GM21529 (cell line): ENCODE measurements around the gene NUFIP1.
"Not testable (repeated sequence)": the region's sequence is repeated elsewhere in the genome, so short reads cannot be mapped to it uniquely, and the experiment has no call there.

Experiments
- ATAC-seq: cut with Tn5 transposase; IDR thresholded peaks from one replicate; pipeline ENCODE4 v1.9.1; 2021; ENCODE audit not compliant: unreplicated experiment

NUFIP1 gene

GRCh38 chr13:44969551-44970484, 19.5 kb downstream of the NUFIP1 start:
- ATAC-seq: no peak

GRCh38 chr13:44968434-44968815, 20.8 kb downstream of the NUFIP1 start:
- ATAC-seq: no peak

DNA sequence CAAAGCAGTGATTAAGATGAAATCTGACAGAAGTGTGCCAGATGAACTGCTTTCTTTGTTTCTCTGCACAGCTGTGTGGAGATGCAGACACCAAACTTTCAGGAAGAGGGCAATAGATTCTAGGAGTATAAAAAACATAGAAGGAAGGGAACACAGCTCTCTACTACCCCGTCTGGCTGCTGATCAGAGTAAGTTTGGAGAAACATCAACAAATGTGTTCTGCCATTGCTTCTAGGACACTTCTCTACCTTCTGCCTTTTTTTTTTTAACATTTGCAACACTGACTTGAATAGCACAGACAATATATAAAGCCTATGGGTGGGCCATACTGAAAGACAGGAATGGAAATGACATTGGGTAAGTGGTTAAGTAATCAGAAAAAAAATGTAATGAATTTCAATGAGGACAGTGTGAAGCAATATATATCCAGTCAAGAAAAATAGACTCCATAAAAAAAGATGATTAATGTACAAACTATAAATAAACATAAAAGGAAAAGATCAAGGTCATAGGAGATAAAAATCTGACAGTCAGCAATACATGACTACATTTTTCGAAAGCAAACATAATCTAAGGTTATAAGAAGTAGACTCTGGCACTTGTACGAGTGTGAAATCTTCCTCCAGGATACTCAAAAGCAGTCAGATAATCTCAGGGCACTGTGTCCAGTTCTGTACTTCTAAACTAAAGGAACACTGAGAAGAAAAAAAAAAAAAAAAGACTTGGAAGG, 21.4 kb downstream of the NUFIP1 start:
- no peak for ATAC-seq

GRCh38 chr13:44961997-44962396, 27.3 kb downstream of the NUFIP1 start:
- ATAC-seq: no peak

DNA sequence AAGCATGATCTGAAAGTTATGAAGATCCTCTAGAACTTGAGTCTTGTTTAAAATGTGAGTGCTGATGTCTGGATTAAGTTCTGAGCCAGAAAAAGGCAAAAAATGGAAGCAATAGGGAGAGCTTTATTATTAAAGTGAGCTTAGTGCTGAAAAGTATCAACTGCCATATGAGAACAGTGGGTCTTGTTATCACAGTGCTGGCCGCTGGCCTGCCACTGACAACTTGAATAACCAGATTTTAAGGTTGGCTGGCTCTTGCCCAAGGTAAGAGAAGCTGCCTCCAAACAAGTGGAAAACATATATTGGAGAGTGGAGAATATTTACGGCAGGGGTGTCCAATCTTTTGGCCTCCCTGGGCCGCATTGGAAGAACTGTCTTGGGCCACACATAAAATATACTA, 33.9 kb downstream of the NUFIP1 start:
- no peak for ATAC-seq

DNA sequence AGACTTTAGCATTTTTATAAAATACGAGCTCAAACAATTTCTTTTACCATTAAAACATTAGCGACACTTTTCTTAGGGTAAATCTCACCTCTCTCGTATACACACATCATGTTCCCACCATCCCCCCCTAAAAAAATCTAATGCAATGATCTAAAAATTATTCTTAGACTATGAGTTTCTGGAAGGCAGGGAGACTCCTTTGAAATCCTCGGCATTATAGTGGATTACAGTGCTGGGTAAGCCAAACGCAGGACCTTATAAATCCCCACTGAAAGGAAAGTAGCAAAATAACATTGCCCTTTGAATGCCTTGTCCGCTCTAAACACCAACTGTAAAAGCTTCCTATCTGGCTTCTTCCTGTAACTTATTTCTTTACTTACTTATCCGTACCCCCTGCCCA, 35.0 kb downstream of the NUFIP1 start:
- ATAC-seq: no peak

DNA sequence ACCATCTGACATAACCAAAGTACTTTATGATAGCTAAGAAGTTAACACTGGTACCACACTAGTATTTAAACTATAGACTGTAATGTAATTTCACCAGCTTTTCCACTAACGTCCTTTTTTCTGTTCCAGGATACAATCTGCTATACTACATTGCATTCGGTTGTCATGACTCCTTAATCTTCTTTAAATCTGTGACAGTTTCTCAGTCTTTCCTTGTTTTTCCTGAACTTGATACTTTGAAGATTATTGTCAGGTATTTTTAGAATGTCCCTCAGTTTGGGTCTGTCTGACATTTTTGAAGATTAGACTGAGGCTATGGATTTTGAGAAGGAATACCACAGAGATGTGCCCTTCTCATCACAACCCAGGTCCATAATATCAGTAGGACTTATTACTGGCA, 36.6 kb downstream of the NUFIP1 start:
- no peak for ATAC-seq

DNA sequence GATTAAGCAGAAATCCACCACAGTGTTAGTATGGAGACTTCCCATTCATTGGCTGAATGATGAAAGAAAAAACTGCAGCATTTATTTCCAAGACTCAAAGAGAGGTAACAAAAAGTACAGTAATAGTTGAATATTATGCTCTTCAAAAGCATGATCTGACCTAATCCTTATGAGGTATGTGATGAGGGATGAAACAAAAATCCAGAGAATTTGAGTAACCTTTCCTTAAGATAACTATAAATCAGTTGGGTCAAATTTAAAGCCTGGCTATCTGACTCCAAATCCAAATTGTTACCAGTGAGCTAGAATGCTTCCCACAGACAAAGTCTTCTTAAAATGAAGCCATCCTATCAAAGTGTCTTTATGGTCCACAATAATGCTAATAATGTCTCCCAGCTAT, 38.1 kb downstream of the NUFIP1 start:
- no peak for ATAC-seq

DNA sequence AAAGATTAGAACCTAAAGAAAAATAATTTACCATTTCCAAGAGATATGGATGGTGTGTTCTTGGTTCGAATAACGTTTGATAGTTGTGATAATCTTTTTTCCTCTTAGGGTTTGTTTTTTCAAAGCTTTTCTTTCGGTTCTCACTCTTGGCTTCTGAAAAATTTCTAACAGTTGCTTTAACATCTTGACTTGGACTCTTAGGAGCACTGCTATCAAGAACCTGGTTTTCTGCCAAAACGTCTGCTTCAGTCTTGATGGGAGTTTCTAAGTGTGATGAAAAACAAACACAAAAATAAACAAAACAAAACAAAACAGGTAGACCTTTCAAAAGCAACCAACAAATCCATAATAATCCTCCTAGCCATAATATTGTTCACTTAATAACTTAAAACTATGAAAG, 45.9 kb downstream of the NUFIP1 start:
- ATAC-seq: not testable (repeated sequence)

- no peak for ATAC-seq
Measured at GRCh38 chr13:44938854-44939253, 50.4 kb downstream of the NUFIP1 start.

GRCh38 chr13:44936246-44936645, 53.0 kb downstream of the NUFIP1 start:
- ATAC-seq: no peak

DNA sequence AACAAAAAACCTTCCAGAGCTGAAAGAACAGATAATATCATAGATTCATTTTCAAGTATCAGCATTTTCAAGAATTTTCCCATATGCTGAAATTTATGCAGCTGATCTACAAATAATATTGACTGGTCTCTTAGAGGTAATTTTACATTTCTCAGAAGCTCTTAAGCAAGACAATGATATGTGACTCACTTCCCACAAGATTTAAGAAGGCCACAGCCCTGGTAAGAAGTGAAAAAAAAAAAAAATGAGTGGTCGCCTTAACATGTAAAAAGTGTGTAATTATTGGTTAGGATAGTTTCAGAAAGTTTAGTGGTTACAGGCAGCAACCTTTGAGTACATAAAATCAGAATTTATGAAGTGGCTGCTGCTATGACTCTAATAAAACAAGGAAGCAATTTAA, 54.5 kb downstream of the NUFIP1 start:
- ATAC-seq: no peak

GRCh38 chr13:44932850-44933251, 56.4 kb downstream of the NUFIP1 start:
- ATAC-seq: no peak

DNA sequence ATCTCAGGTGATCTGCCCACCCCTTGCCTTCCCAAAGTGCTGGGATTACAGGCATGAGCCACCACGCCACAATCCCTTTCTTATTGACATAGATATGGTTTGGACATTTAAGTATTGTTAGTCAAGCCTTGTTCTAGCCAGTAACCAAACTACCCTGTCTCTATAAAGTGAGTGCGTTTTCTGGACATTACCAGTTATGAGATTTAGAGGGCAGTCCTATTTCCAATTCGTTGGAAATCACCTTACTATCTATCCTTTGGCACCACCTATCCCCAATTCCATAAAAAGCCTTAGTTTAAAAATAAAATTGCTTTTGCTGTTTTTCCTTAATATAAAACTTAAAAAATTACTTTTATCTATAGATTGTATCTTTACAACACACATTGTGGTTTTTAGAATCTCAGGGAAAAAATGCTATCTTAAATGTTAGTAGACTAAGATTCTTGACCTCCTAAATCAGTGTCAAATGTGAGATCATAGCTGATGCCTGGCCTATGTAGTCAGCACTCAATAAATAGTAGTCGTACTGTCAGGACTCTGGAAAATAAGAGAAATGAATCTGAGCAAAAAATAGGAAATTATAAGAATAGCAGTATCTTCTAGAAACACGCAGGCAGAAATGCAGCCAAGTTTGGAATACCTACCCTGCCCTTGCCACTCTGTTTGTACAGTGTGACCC, 57.0 kb downstream of the NUFIP1 start:
- no peak for ATAC-seq

DNA sequence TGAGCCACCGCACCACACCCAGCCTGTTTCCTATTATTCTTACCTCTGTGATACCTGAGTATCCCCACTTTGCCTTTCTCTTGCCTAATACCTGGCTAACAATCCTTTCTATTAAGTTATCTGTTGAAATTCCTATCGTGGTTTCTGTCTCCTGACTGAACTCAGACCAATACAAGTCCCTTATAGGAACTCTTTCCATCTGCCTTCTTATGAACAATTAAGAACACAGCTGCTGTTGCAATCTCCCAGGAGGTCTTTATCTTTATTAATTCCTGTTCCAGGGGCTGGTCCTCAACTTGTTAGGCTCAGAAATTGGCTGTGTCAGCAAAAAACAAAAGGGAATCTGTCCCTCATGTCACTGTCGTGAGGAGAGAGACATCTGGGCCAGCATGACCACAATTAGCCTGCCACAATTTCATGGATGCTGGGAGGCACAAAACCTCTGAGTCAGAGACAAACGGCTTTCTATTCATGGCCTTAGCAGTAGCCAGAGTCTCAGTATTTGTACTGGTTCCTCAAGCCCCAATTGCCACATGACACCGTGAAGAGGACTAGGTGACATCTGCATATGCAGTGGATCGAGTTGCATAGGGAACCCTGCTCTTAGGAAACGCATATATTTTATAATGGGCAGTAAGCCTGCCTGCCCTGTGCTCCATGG, 58.2 kb downstream of the NUFIP1 start:
- no peak for ATAC-seq

GRCh38 chr13:44930280-44930679, 59.0 kb downstream of the NUFIP1 start:
- no peak for ATAC-seq

DNA sequence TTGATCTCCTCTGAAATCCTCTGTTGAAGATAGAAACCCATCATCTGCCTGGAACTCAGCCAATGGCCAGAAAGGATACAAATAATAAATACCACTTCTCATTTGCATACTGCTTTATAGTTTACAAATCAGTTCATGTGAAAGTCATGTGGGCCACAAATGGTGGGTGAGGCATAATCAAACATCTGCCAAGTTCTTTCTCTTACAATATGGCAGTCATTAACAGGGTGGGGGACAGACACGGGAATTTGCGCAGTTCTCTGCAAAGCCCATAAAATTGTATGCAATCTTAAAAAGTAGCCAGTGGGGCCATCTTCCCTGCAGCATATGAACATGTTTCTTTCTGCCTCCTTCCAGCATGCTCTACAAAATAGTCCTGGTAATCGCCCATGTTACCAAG, 59.6 kb downstream of the NUFIP1 start:
- no peak for ATAC-seq

GRCh38 chr13:44927968-44928367, 61.3 kb downstream of the NUFIP1 start:
- no peak for ATAC-seq

DNA sequence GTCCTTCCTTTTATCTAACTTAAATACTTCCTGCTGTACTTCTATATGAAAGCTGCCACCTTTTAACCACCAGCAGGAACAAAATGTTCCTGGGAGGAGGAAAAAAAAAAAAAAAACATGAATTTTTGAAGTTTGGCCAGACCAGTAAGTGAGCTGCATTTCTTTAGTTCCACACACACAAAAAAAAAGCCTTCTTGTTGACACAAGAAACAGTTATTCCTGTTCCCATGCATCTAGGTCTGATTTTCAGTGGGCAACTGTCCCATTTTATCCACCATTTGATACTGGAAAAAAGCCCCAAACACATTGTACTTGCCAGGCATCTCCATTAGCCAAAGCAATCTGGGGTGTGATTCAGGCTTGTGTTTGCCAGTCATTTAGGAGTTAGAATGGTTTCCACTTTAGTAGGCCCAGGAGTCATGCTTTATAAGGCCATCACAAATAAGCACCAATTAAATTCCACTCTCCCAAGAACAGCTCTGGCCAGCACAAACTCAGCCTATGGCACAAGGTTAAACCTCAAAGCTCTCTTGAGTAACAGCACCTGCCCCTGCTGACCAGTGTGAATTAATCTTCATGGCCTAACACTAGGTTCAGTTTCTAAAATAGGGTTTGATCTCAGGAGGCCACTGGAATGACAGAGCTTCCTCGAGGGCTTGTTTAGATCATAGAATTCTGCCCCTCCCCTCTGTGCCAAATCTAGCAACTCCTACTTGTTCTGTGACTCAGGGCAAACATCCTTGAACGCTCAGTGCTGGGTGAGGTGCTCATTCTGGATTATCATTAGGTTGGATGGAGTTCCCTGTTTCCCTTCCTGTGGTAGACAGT, 67.1 kb downstream of the NUFIP1 start:
- no peak for ATAC-seq

- ATAC-seq: no peak
Measured at GRCh38 chr13:44921246-44921877, 67.9 kb downstream of the NUFIP1 start.
